Keratinocyte (primary cell): ENCODE data around the gene SGCE. TPM values are rescaled to one million over a fixed set of nuclear protein-coding genes. Genes with fewer than 3 reads are reported as not detected.

Source experiments
- DNase-seq: peaks from one replicate; pipeline ENCODE4 v3.0.0-alpha.2; 2011; ENCODE audit warnings: low read depth, missing footprints, low spot score
- FAIRE-seq: peaks from 2 replicates; lab custom pipeline; 2011; peaks lifted over from hg19 to GRCh38; lab: Jason Lieb, UNC
- H2AFZ ChIP-seq: 2 replicates; pipeline ENCODE4 v1.6.0; 2012; ENCODE audit warnings: low read length, control low read depth, inconsistent platforms; ENCODE audit not compliant: control insufficient read depth
- H3K27ac ChIP-seq: 2 replicates; pipeline ENCODE4 v1.5.1; 2011; ENCODE audit warnings: low read length; ENCODE audit not compliant: control insufficient read depth, insufficient read depth
- H3K27me3 ChIP-seq: 3 replicates; pipeline ENCODE4 v1.6.0; 2011; ENCODE audit warnings: low read length; ENCODE audit not compliant: control insufficient read depth, insufficient read depth; ENCODE audit errors: extremely low read depth
- H3K36me3 ChIP-seq, 2 experiments: 2 replicates in 1 of 2; 3 replicates in 1 of 2; pipeline ENCODE4 v1.5.1; 2011; ENCODE audit warnings: low read length in 2 of 2, mild to moderate bottlenecking in 1 of 2; ENCODE audit not compliant: control insufficient read depth in 2 of 2, insufficient read depth in 2 of 2; ENCODE audit errors: extremely low read depth in 1 of 2
- H3K4me1 ChIP-seq: 3 replicates; pipeline ENCODE4 v1.5.1; 2011; ENCODE audit warnings: low read length; ENCODE audit not compliant: control insufficient read depth, insufficient read depth; ENCODE audit errors: extremely low read depth
- H3K4me2 ChIP-seq: 3 replicates; pipeline ENCODE4 v1.6.0; 2011; ENCODE audit warnings: low read depth, low read length; ENCODE audit not compliant: control insufficient read depth, insufficient read depth; ENCODE audit errors: extremely low read depth
- H3K4me3 ChIP-seq, 3 experiments: fragments of 200-600 bp in 1 of 3; sonication (generic) in 1 of 3; 2 replicates in 2 of 3; 3 replicates in 1 of 3; pipeline ENCODE4 v1.5.1; 2011 to 2016; ENCODE audit warnings: low read length in 3 of 3, mild to moderate bottlenecking in 3 of 3, control low read depth in 2 of 3, inconsistent platforms in 1 of 3, low read depth in 1 of 3, mixed read lengths in 1 of 3, mixed run types in 1 of 3, moderate library complexity in 1 of 3; ENCODE audit not compliant: control insufficient read depth in 2 of 3, insufficient read depth in 2 of 3; ENCODE audit errors: extremely low read depth in 1 of 3
- H3K79me2 ChIP-seq: 2 replicates; pipeline ENCODE4 v1.6.0; 2012; ENCODE audit warnings: low read length; ENCODE audit not compliant: control insufficient read depth, insufficient read depth
- H3K9ac ChIP-seq: 3 replicates; pipeline ENCODE4 v1.6.0; 2011; ENCODE audit warnings: low read length; ENCODE audit not compliant: control insufficient read depth, insufficient read depth; ENCODE audit errors: extremely low read depth
- H3K9me1 ChIP-seq: 3 replicates; pipeline ENCODE4 v1.6.0; 2011; ENCODE audit warnings: low read length; ENCODE audit not compliant: control insufficient read depth, insufficient read depth; ENCODE audit errors: extremely low read depth
- H3K9me3 ChIP-seq: 2 replicates; pipeline ENCODE4 v1.5.1; 2012; ENCODE audit warnings: low read depth, low read length; ENCODE audit not compliant: control insufficient read depth
- H4K20me1 ChIP-seq: 3 replicates; pipeline ENCODE4 v1.6.0; 2011; ENCODE audit warnings: low read length; ENCODE audit not compliant: control insufficient read depth, insufficient read depth; ENCODE audit errors: extremely low read depth
- CTCF ChIP-seq, 3 experiments: IDR thresholded peaks in 1 of 3; conservative IDR thresholded peaks in 1 of 3; optimal IDR thresholded peaks in 1 of 3; 2 replicates in 2 of 3; 3 replicates in 1 of 3; pipeline versions ENCODE3 to v1.5.1; 2011; ENCODE audit warnings: low read length in 3 of 3, mild to moderate bottlenecking in 3 of 3, moderate library complexity in 2 of 3, control low read depth in 1 of 3, inconsistent platforms in 1 of 3; ENCODE audit not compliant: insufficient read depth in 2 of 3; ENCODE audit errors: extremely low read depth in 1 of 3
- EZH2 ChIP-seq: IDR thresholded peaks from one replicate; pipeline ENCODE4 v1.6.1; 2012; ENCODE audit warnings: inconsistent platforms, mild to moderate bottlenecking, low read length, moderate library complexity
- dilution Hi-C: fragments of 300-500 bp; cut with MboI; formaldehyde crosslinking; loops from one replicate; pipeline ENCODE4 v1.7.0; 2020; ENCODE audit warnings: low sequenced_read_pairs; ENCODE audit not compliant: extremely low pct_ligation_motif_present
- polyA plus RNA-seq, 5 experiments: library from polyadenylated mRNA; depleted of rRNA in 3 of 5; stranded (reverse) in 3 of 5; stranded (forward) in 1 of 5; unstranded in 1 of 5; fragments of >200 nt; gene quantifications; 1 replicate in 1 of 5; 2 replicates in 3 of 5; 3 replicates in 1 of 5; pipeline versions ENCODE4 v1.2.1 to v1.2.3, GENCODE V29; 2011 to 2012; ENCODE audit warnings: missing spikeins in 2 of 5, low read depth in 1 of 5, low replicate concordance in 1 of 5

SGCE gene
- polyA plus RNA-seq, 1 donor (not counting 4 experiments of a cell fraction or from before 2014, with no cell fraction given) = 7.9 TPM

DNA sequence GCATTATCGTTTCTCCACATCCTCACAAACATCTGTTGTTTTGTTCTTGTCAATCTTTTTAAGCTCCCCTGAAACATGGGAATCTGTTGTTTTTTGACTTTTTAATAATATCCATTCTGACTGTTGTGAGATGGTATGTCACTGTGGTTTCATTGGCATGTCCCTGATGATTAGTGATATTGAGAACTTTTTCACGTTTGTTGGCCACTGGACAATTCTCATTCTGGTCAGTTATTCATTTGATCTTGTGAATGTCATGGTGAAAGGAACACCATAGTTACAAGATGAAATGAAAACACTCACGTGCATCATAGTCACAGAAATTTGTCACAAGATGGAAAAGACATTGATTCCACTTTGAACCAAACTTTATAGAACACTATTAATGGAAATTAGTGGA is 20.5 kb upstream of the SGCE start:
- H3K9me1 ChIP-seq = no peaks in the 10 kb centered on the region
- H3K27me3 ChIP-seq = no peaks in the 10 kb centered on the region
- FAIRE-seq = no peak
- H3K79me2 ChIP-seq = no peaks in the 10 kb centered on the region
- TF ChIP-seq EZH2 = no peak
- TF ChIP-seq CTCF (optimal IDR thresholded peaks at IDR 0.05 in 1 of 3, IDR thresholded peaks at IDR 0.05 in 1 of 3, conservative IDR thresholded peaks at IDR 0.05 in 1 of 3; ENCODE audit: extremely low read depth in 1 of 3, insufficient read depth in 2 of 3, low read length in 3 of 3) = no peak
- H3K4me2 ChIP-seq = no peak overlapping the region
- no peaks in the 10 kb centered on the region for H3K9me3 ChIP-seq
- no peak overlapping the region for H3K27ac ChIP-seq
- no peaks in the 10 kb centered on the region for H4K20me1 ChIP-seq
- no peaks in the 10 kb centered on the region for H3K4me1 ChIP-seq
- DNase-seq = no peak
- H3K9ac ChIP-seq = no peak overlapping the region
- dilution Hi-C loops = no loop called here
- no peak overlapping the region for H3K4me3 ChIP-seq
- H2AFZ ChIP-seq = no peak overlapping the region
- H3K36me3 ChIP-seq = no peaks in the 10 kb centered on the region

- Histone ChIP-seq H3K4me1 (no peaks in the 10 kb centered on the region), H3K27me3 (no peaks in the 10 kb centered on the region), H4K20me1 (no peaks in the 10 kb centered on the region), H3K9me1 (no peaks in the 10 kb centered on the region), H3K79me2 (no peaks in the 10 kb centered on the region), H3K36me3 (no peaks in the 10 kb centered on the region), H3K27ac (no peak overlapping the region), H3K9ac (no peak overlapping the region), H3K4me2 (no peak overlapping the region), H3K4me3 (no peak overlapping the region), H3K9me3 (no peaks in the 10 kb centered on the region), H2AFZ (no peak overlapping the region)
- dilution Hi-C loops = no loop called here
- FAIRE-seq (no peak), DNase-seq (no peak)
- no peak for TF ChIP-seq CTCF (optimal IDR thresholded peaks at IDR 0.05 in 1 of 3, IDR thresholded peaks at IDR 0.05 in 1 of 3, conservative IDR thresholded peaks at IDR 0.05 in 1 of 3; ENCODE audit: extremely low read depth in 1 of 3, insufficient read depth in 2 of 3, low read length in 3 of 3)
- no peak for TF ChIP-seq EZH2
These were observed 19.4 kb upstream of the SGCE start for GRCh38 chr7:94675356-94675755.
